ENCODE measurements around the gene SMAP1. TPM values are rescaled to one million over a fixed set of nuclear protein-coding genes. Genes with fewer than 3 reads are reported as not detected.

Gene SMAP1
- total RNA-seq, 4 donors from 2014 or later: 16.6 to 29.4 (median 22.0) TPM

GRCh38 chr6:70901324-70901723 is 233.6 kb downstream of the SMAP1 start:
- no peak for DNase-seq (ENCODE audit: low spot score)
- no peak for ATAC-seq (ENCODE audit: low FRiP score)
- TF ChIP-seq CTCF (IDR thresholded peaks at IDR 0.05): no peak

- TF ChIP-seq CTCF (IDR thresholded peaks at IDR 0.05): no peak
- DNase-seq (ENCODE audit: low spot score): no peak
- no peak for ATAC-seq (ENCODE audit: low FRiP score)
These were observed 236.2 kb downstream of the SMAP1 start for GRCh38 chr6:70903665-70904452.

- DNase-seq (ENCODE audit: low spot score) (no peak), ATAC-seq (ENCODE audit: low FRiP score) (no peak)
- no peak for TF ChIP-seq CTCF (IDR thresholded peaks at IDR 0.05)
These were observed 238.1 kb downstream of the SMAP1 start for GRCh38 chr6:70905742-70906141.

Other genes with a start within 250 kb of the SMAP1 start
- gene SDHAF4, start 101.0 kb upstream of the SMAP1 start, total RNA-seq: 1 to 10 TPM; 2.6 to 9.4 (median 7.3) TPM

Measured in omental fat pad (tissue), 4 donors.